GM23338 (cell line): ENCODE measurements around the gene ZNF592.

Experiments used
- CREB1 ChIP-seq: fragments of 250-450 bp; sonication (Bioruptor Pico); IDR thresholded peaks from 2 replicates; pipeline ENCODE4 v1.5.0; 2020; ENCODE audit warnings: low read depth, mild to moderate bottlenecking, moderate library complexity
- TF ChIP-seq, protein P1 (sequence below), 2 experiments: fragments of 200-600 bp in 1 of 2; sonication (generic) in 1 of 2; conservative IDR thresholded peaks; 2 replicates each; pipeline versions ENCODE4 v1.5.1 to v1.6.1; 2016 to 2017; ENCODE audit warnings: antibody characterized with exemption in 2 of 2, low read depth in 2 of 2, mild to moderate bottlenecking in 2 of 2, moderate library complexity in 1 of 2

- TF ChIP-seq CREB1 = no peak
- TF ChIP-seq, protein P1, sequence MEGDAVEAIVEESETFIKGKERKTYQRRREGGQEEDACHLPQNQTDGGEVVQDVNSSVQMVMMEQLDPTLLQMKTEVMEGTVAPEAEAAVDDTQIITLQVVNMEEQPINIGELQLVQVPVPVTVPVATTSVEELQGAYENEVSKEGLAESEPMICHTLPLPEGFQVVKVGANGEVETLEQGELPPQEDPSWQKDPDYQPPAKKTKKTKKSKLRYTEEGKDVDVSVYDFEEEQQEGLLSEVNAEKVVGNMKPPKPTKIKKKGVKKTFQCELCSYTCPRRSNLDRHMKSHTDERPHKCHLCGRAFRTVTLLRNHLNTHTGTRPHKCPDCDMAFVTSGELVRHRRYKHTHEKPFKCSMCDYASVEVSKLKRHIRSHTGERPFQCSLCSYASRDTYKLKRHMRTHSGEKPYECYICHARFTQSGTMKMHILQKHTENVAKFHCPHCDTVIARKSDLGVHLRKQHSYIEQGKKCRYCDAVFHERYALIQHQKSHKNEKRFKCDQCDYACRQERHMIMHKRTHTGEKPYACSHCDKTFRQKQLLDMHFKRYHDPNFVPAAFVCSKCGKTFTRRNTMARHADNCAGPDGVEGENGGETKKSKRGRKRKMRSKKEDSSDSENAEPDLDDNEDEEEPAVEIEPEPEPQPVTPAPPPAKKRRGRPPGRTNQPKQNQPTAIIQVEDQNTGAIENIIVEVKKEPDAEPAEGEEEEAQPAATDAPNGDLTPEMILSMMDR (conservative IDR thresholded peaks at IDR 0.05; ENCODE audit: low read depth in 2 of 2) = no peak
Measured at GRCh38 chr15:84761607-84762131, 13.3 kb downstream of the ZNF592 start.
